GM18858 (cell line): Measurements from ENCODE around the gene ZNF483.
"Not testable (repeated sequence)": the region's sequence is repeated elsewhere in the genome, so short reads cannot be mapped to it uniquely, and the experiment has no call there.

ENCODE experiments used
- ATAC-seq: cut with Tn5 transposase; IDR thresholded peaks from one replicate; pipeline ENCODE4 v1.9.1; 2021; ENCODE audit not compliant: unreplicated experiment

ZNF483 gene

DNA sequence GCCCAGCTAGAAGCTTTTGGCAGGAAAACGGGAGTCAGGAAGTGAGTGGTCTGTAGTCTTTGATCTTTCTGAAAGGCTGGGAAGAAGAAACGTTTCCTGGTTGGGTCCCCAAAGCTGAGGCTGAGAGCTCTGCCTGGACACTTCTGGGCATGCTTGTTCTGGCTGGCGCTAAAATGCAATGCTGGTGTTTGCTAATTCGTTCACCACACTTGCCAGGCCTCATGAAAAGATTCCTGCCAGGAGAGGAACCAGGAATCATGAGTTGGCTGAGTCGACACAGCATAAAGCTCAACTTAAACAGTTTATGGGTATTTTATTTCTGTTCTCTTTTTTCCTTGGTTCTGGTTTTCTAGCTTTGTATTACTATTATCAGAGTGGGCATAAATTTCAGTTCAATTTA, 85.2 kb downstream of the ZNF483 start:
- no peak for ATAC-seq

GRCh38 chr9:111610845-111611244, 85.9 kb downstream of the ZNF483 start:
- no peak for ATAC-seq

- ATAC-seq: no peak
Measured at GRCh38 chr9:111613436-111614040, 88.6 kb downstream of the ZNF483 start.

- no peak for ATAC-seq
Measured at GRCh38 chr9:111615928-111616327, 90.9 kb downstream of the ZNF483 start.

DNA sequence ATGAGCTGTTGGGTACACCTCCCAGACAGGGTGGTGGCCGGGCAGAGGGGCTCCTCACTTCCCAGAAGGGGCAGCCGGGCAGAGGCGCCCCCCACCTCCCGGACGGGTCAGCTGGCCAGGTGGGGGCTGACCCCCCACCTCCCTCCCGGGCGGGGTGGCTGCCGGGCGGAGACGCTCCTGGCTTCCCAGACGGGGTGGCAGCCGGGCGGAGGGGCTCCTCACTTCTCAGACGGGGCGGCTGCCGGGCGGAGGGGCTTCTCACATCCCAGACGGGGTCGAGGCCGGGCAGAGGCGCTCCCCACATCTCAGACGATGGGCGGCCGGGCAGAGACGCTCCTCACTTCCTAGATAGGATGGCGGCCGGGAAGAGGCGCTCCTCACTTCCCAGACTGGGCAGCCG, 92.4 kb downstream of the ZNF483 start:
- ATAC-seq: not testable (repeated sequence)

- ATAC-seq: no peak
Measured at GRCh38 chr9:111621895-111622480, 97.0 kb downstream of the ZNF483 start.

- no peak for ATAC-seq
Measured at GRCh38 chr9:111622626-111623025, 97.6 kb downstream of the ZNF483 start.
